Mammary epithelial cell (primary cell): ENCODE measurements around the gene CROCC2.

Source experiments
- EZH2 ChIP-seq: IDR thresholded peaks from 2 replicates; pipeline ENCODE4 v1.6.1; 2012; ENCODE audit warnings: low read length, inconsistent platforms, borderline replicate concordance
- TF ChIP-seq, protein P1 (sequence below), 2 donors: IDR thresholded peaks in 1 of 2; conservative IDR thresholded peaks in 1 of 2; 2 replicates each; pipeline ENCODE4 v1.5.1; 2011 to 2012; ENCODE audit warnings: inconsistent platforms in 2 of 2, low read length in 2 of 2, mild to moderate bottlenecking in 2 of 2, control low read depth in 1 of 2, low read depth in 1 of 2; ENCODE audit not compliant: insufficient read depth in 1 of 2; ENCODE audit errors: extremely low read depth in 1 of 2

DNA sequence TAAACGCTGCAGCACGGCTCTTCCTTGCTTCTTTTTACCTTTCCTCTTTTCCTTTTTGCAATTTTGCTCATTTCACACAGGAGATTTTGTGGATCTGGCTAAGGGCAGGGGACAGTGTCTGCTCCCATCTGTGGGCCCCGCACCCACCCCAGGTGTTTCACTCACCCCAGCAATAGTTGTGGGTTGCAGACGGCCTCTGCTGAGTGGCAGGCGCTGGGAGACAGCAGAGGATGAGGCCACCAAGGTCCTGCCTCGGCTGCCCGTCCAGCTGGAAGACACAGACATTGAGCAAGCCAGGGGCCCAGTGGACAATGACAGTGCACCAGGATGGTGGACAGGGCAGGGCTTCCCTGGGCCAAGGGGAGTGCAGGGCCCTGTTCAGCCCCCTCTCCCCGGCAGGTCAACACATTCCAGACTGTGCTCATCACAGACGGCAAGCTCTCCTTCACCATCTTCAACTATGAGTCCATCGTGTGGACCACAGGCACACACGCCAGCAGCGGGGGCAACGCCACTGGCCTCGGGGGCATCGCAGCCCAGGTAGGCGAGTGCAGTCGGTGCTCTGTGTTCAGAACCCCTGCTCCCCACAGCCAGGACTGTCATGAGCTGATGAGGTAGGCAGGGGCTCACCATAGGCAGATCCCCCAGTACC, 127.3 kb downstream of the CROCC2 start:
- TF ChIP-seq, protein P1, sequence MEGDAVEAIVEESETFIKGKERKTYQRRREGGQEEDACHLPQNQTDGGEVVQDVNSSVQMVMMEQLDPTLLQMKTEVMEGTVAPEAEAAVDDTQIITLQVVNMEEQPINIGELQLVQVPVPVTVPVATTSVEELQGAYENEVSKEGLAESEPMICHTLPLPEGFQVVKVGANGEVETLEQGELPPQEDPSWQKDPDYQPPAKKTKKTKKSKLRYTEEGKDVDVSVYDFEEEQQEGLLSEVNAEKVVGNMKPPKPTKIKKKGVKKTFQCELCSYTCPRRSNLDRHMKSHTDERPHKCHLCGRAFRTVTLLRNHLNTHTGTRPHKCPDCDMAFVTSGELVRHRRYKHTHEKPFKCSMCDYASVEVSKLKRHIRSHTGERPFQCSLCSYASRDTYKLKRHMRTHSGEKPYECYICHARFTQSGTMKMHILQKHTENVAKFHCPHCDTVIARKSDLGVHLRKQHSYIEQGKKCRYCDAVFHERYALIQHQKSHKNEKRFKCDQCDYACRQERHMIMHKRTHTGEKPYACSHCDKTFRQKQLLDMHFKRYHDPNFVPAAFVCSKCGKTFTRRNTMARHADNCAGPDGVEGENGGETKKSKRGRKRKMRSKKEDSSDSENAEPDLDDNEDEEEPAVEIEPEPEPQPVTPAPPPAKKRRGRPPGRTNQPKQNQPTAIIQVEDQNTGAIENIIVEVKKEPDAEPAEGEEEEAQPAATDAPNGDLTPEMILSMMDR (conservative IDR thresholded peaks at IDR 0.05 in 1 of 2, IDR thresholded peaks at IDR 0.05 in 1 of 2; ENCODE audit: extremely low read depth in 1 of 2, insufficient read depth in 1 of 2, low read depth in 1 of 2, low read length in 2 of 2), result no peak
- TF ChIP-seq EZH2, result no peak
